A673 (cell line): ENCODE measurements around the gene DOCK4. TPM values are rescaled to one million over a fixed set of nuclear protein-coding genes. Genes with fewer than 3 reads are reported as not detected.

ENCODE experiments used
- BruUV-seq: library from RNA; stranded (reverse); fragments of 400-500 nt; replicated peaks from 2 replicates; lab custom pipeline; 2021; lab: Mats Ljungman, UMichigan
- CTCF ChIA-PET: fragments of 300-600 bp; sonication (Branson Sonifier 250); formaldehyde crosslinking; loops from one replicate; lab custom pipeline; 2022; ENCODE audit warnings: antibody characterized with exemption; lab: Charles Lee
- POLR2A ChIA-PET: fragments of 300-600 bp; sonication (Branson Sonifier 250); formaldehyde crosslinking; loops from one replicate; lab custom pipeline; 2022; ENCODE audit warnings: antibody characterized with exemption; ENCODE audit not compliant: low non-redundant PET; lab: Charles Lee
- DNase-seq: peaks from one replicate; pipeline ENCODE4 v3.0.0-alpha.2; 2015; ENCODE audit warnings: low spot score
- H3K27ac ChIP-seq: fragments of 200-600 bp; sonication (generic); 2 replicates; pipeline ENCODE4 v1.5.1; 2016; ENCODE audit warnings: mixed run types, low read depth, mild to moderate bottlenecking, mixed read lengths, antibody characterized with exemption, low read length; ENCODE audit not compliant: poor library complexity, severe bottlenecking
- H3K27me3 ChIP-seq: fragments of 200-600 bp; sonication (generic); replicated peaks from 2 replicates; pipeline ENCODE4 v1.6.1; 2017; ENCODE audit warnings: mixed run types, low read depth, mild to moderate bottlenecking, mixed read lengths, antibody characterized with exemption, low read length; ENCODE audit not compliant: insufficient read depth, poor library complexity
- H3K36me3 ChIP-seq: fragments of 200-600 bp; sonication (generic); 2 replicates; pipeline ENCODE4 v1.6.1; 2016; ENCODE audit warnings: mixed run types, mild to moderate bottlenecking, mixed read lengths, antibody characterized with exemption, low read length; ENCODE audit not compliant: insufficient read depth, poor library complexity, severe bottlenecking
- H3K4me1 ChIP-seq: fragments of 200-600 bp; sonication (generic); 2 replicates; pipeline ENCODE4 v1.6.1; 2017; ENCODE audit warnings: mixed run types, mild to moderate bottlenecking, mixed read lengths, antibody characterized with exemption, low read length; ENCODE audit not compliant: insufficient read depth, poor library complexity, severe bottlenecking
- H3K4me3 ChIP-seq: fragments of 200-600 bp; sonication (generic); 2 replicates; pipeline ENCODE4 v1.5.1; 2016; ENCODE audit warnings: low read depth, mixed run types, mild to moderate bottlenecking, mixed read lengths, low read length; ENCODE audit not compliant: poor library complexity, severe bottlenecking
- H3K9me3 ChIP-seq: fragments of 200-600 bp; sonication (generic); 2 replicates; pipeline ENCODE4 v1.6.1; 2016; ENCODE audit warnings: mixed run types, low read depth, mild to moderate bottlenecking, mixed read lengths, antibody characterized with exemption, low read length; ENCODE audit not compliant: poor library complexity, severe bottlenecking
- EZH2 ChIP-seq: fragments of 200-600 bp; sonication (generic); IDR thresholded peaks from 2 replicates; pipeline ENCODE4 v1.6.1; 2017; ENCODE audit warnings: borderline replicate concordance, low read depth, mild to moderate bottlenecking, mixed read lengths, antibody characterized with exemption, low read length; ENCODE audit not compliant: poor library complexity, severe bottlenecking
- intact Hi-C: fragments of 100-400 bp; cut with micrococcal nuclease; formaldehyde crosslinking; loops from one replicate; pipeline ENCODE4 v1.10.0; 2022; ENCODE audit not compliant: unreplicated experiment
- total RNA-seq: library from RNA; stranded (reverse); gene quantifications from 2 replicates; pipeline ENCODE4 v1.2.3, GENCODE V29; 2021
- TF ChIP-seq, protein P1 (sequence below): fragments of 300-800, 200-600 bp; sonication (generic); conservative IDR thresholded peaks from 2 replicates; pipeline ENCODE4 v1.5.1; 2017; ENCODE audit warnings: low read depth, mild to moderate bottlenecking, antibody characterized with exemption, low read length, moderate library complexity, mixed read lengths

The DOCK4 gene
- total RNA-seq, 1 experiment from 2014 or later: 28.5 TPM

DNA sequence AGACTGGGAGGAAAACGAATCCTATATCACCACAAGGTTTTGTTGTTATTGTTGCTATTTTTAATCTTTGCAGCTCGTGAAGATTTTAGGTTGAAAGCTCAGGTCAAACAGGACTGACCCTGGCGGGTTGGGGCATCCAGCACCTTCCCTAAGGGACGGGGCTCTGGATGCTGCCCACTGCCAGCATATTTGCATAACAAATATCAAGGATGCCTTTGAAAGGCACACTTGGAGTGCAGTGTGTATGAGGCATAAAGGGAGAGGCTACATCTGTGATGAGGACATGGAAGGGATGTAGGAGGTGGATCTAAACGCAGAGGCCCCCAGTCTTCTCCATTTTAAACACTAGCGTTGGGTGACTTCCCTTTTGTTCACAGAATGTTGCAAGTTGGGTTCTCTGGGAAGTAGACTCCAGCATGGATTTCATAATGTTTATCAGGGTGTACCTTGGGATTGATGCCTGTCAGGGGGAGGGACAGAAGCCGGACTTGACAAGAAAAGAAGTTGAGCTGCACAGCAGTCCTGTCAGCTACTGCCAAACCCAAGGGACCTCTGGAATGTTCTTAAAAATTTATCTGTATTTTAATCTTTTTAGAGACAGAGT, 462.9 kb downstream of the DOCK4 start:
- Histone ChIP-seq H3K27ac (no peak overlapping the region), H3K9me3 (no peaks in the 10 kb centered on the region), H3K27me3 (no peaks in the 10 kb centered on the region), H3K36me3 (no peaks in the 10 kb centered on the region), H3K4me1 (no peaks in the 10 kb centered on the region), H3K4me3 (no peak overlapping the region)
- TF ChIP-seq EZH2: no peak
- TF ChIP-seq, protein P1, sequence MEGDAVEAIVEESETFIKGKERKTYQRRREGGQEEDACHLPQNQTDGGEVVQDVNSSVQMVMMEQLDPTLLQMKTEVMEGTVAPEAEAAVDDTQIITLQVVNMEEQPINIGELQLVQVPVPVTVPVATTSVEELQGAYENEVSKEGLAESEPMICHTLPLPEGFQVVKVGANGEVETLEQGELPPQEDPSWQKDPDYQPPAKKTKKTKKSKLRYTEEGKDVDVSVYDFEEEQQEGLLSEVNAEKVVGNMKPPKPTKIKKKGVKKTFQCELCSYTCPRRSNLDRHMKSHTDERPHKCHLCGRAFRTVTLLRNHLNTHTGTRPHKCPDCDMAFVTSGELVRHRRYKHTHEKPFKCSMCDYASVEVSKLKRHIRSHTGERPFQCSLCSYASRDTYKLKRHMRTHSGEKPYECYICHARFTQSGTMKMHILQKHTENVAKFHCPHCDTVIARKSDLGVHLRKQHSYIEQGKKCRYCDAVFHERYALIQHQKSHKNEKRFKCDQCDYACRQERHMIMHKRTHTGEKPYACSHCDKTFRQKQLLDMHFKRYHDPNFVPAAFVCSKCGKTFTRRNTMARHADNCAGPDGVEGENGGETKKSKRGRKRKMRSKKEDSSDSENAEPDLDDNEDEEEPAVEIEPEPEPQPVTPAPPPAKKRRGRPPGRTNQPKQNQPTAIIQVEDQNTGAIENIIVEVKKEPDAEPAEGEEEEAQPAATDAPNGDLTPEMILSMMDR: no peak
- CTCF ChIA-PET: interaction anchor here (1.0 kb wide), 1 partner anchor 112 kb away, joined by 3 read pairs; no protein-coding TSS in a partner anchor
- POLR2A ChIA-PET: no interaction called here
- intact Hi-C loops: loop anchor here (5.0 to 10.0 kb wide), 2 partner anchors 754 to 1151 kb away; no protein-coding TSS in a partner anchor
- BruUV-seq: no TSS peak
- no peak for DNase-seq

DNA sequence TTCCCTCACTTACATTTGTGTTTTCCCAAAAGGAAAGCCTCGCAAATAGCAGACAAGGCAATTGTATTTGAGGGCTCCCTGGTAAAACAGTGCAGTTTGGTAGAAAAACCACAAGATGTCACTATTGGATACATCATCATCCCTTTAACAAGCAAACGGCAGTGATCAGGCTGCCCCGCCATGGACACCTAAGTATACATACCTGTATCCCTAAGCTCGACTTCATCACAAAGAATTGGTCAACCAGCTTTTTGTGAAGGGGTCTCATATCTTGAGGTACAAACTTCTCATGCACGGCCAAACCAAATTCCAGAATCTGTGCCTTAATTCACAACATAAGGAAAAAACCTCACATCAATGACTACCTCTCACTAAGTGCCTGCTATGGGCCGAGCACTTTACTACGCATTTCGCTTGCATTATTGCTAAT, 464.4 kb downstream of the DOCK4 start:
- TF ChIP-seq, protein P1: peak; percentile 81
- no peak for TF ChIP-seq EZH2
- no TSS peak for BruUV-seq
- no peaks in the 10 kb centered on the region for H3K9me3 ChIP-seq
- no peaks in the 10 kb centered on the region for H3K27me3 ChIP-seq
- no peaks in the 10 kb centered on the region for H3K36me3 ChIP-seq
- intact Hi-C loops: loop anchor here (5.0 to 10.0 kb wide), 2 partner anchors 755 to 1153 kb away; no protein-coding TSS in a partner anchor
- no peaks in the 10 kb centered on the region for H3K4me1 ChIP-seq
- no peak overlapping the region for H3K27ac ChIP-seq
- no peak overlapping the region for H3K4me3 ChIP-seq
- ChIA-PET POLR2A (no interaction called here), CTCF (interaction anchor here (1.1 kb wide), 1 partner anchor 112 kb away, joined by 4 read pairs; no protein-coding TSS in a partner anchor)
- DNase-seq: peak; percentile 71

DNA sequence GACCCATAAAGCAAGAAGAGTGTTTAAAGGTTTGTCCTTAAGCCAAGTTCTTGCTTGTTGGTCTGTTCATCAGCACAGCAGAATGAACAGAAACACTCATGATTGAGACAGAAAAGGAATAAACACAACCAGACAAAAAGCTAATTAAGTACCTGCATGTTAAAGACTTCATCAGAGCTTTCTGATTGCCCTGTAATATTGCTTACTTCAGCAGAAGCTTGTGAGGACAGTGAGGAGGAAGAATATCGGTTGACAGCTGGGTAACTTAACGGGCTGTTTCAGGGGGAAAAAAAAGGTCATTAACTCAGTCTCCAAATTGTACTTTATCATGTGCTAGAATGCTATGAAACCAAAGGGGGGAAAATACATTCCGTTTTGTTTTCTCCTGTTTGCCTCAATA, 465.3 kb downstream of the DOCK4 start:
- no TSS peak for BruUV-seq
- Histone ChIP-seq H3K4me3 (no peak overlapping the region), H3K4me1 (no peaks in the 10 kb centered on the region), H3K9me3 (no peaks in the 10 kb centered on the region), H3K36me3 (no peaks in the 10 kb centered on the region), H3K27me3 (no peaks in the 10 kb centered on the region), H3K27ac (no peak overlapping the region)
- POLR2A ChIA-PET: no interaction called here
- TF ChIP-seq EZH2: no peak
- TF ChIP-seq, protein P1: no peak
- CTCF ChIA-PET: interaction anchor here (1.1 kb wide), 1 partner anchor 114 kb away, joined by 5 read pairs; no protein-coding TSS in a partner anchor
- no peak for DNase-seq
- intact Hi-C loops: loop anchor here (5.0 to 10.0 kb wide), 2 partner anchors 756 to 1154 kb away; no protein-coding TSS in a partner anchor
